Suprapubic skin (tissue), 4 donors: ENCODE measurements around the gene ARL4C.

Source experiments
- EP300 ChIP-seq: sonication (generic); formaldehyde crosslinking; IDR thresholded peaks from one replicate; pipeline ENCODE4 v1.6.1; 2017; ENCODE audit warnings: antibody characterized with exemption
- POLR2A ChIP-seq, 2 donors: fragments of 450-650 bp; IDR thresholded peaks; one replicate each; pipeline ENCODE4 v1.6.1; 2017; ENCODE audit warnings: antibody characterized with exemption in 2 of 2, mild to moderate bottlenecking in 2 of 2, moderate library complexity in 2 of 2
- POLR2AphosphoS5 ChIP-seq, 3 donors: sonication (generic); formaldehyde crosslinking; IDR thresholded peaks; one replicate each; pipeline ENCODE4 v1.6.1; 2017; ENCODE audit warnings: antibody characterized with exemption in 3 of 3
- TF ChIP-seq, protein P1 (sequence below), 2 donors: fragments of 200-600 bp in 1 of 2; fragments of 450-650 bp in 1 of 2; sonication (generic) in 1 of 2; IDR thresholded peaks; one replicate each; pipeline ENCODE4 v1.5.1; 2016 to 2019; ENCODE audit warnings: antibody characterized with exemption in 2 of 2, mild to moderate bottlenecking in 1 of 2, moderate library complexity in 1 of 2

DNA sequence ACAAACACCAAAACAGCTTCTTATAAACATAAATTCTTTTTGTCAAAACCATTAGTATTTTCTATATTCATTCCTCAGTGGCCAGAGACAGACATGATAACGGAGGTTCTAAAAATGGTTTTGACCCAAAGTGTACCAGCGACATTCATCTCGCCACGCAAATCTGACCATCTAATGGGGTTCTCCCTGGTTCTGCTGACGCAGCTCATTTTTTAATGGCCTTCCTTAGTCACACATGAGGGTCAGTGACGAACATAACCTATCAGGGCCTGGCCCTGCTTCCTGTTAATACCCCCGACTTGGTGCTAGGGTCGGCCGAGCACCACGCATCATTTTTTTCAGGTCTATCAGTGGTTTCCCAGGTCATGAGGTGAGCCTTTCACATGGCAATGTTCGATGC, 45.9 kb upstream of the ARL4C start:
- TF ChIP-seq, protein P1, sequence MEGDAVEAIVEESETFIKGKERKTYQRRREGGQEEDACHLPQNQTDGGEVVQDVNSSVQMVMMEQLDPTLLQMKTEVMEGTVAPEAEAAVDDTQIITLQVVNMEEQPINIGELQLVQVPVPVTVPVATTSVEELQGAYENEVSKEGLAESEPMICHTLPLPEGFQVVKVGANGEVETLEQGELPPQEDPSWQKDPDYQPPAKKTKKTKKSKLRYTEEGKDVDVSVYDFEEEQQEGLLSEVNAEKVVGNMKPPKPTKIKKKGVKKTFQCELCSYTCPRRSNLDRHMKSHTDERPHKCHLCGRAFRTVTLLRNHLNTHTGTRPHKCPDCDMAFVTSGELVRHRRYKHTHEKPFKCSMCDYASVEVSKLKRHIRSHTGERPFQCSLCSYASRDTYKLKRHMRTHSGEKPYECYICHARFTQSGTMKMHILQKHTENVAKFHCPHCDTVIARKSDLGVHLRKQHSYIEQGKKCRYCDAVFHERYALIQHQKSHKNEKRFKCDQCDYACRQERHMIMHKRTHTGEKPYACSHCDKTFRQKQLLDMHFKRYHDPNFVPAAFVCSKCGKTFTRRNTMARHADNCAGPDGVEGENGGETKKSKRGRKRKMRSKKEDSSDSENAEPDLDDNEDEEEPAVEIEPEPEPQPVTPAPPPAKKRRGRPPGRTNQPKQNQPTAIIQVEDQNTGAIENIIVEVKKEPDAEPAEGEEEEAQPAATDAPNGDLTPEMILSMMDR (IDR thresholded peaks at IDR 0.05): no peak
- no peak for TF ChIP-seq EP300
- no peak for TF ChIP-seq POLR2A (IDR thresholded peaks at IDR 0.05)
- TF ChIP-seq POLR2AphosphoS5 (IDR thresholded peaks at IDR 0.05): no peak
